Tibial nerve (tissue), 4 donors: ENCODE results near the gene DAB1. TPM values are rescaled to one million over a fixed set of nuclear protein-coding genes. Genes with fewer than 3 reads are reported as not detected.
"Not testable (repeated sequence)": the region's sequence is repeated elsewhere in the genome, so short reads cannot be mapped to it uniquely, and the experiment has no call there.

Source experiments
- DNase-seq, 2 donors: peaks; one replicate each; pipeline ENCODE4 v3.0.0-alpha.2; 2019; ENCODE audit warnings: low spot score in 2 of 2
- H3K27ac ChIP-seq, 4 donors: fragments of 200-600 bp; sonication (generic) in 3 of 4; one replicate each; pipeline ENCODE4 v1.5.1; 2017 to 2019; ENCODE audit warnings: mild to moderate bottlenecking in 1 of 4
- H3K27me3 ChIP-seq, 2 donors: fragments of 200-600 bp; sonication (generic) in 1 of 2; one replicate each; pipeline versions ENCODE4 v1.5.1 to v1.6.0; 2017 to 2019
- H3K36me3 ChIP-seq, 3 donors: fragments of 200-600 bp; sonication (generic); one replicate each; pipeline ENCODE4 v1.5.1; 2018 to 2019
- H3K4me1 ChIP-seq, 4 donors: fragments of 200-600 bp; sonication (generic) in 3 of 4; one replicate each; pipeline ENCODE4 v1.5.1; 2017 to 2019
- H3K4me3 ChIP-seq, 4 donors: fragments of 200-600 bp; sonication (generic) in 3 of 4; one replicate each; pipeline ENCODE4 v1.5.1; 2017 to 2019; ENCODE audit warnings: mild to moderate bottlenecking in 1 of 4, moderate library complexity in 1 of 4
- H3K9me3 ChIP-seq, 4 donors: fragments of 200-600 bp; sonication (generic) in 3 of 4; one replicate each; pipeline ENCODE4 v1.5.1; 2017 to 2019
- EP300 ChIP-seq, 2 donors: sonication (generic); formaldehyde crosslinking; IDR thresholded peaks; one replicate each; pipeline ENCODE4 v1.6.1; 2017; ENCODE audit warnings: antibody characterized with exemption in 2 of 2, mild to moderate bottlenecking in 1 of 2
- POLR2A ChIP-seq, 2 donors: fragments of 450-650 bp; IDR thresholded peaks; one replicate each; pipeline ENCODE4 v1.6.1; 2017; ENCODE audit warnings: antibody characterized with exemption in 2 of 2, mild to moderate bottlenecking in 2 of 2, moderate library complexity in 2 of 2
- WGBS, 2 donors: methylation state at CpG; one replicate each; pipeline ENCODE4 v1.1.5; 2018; 5-methylcytosine and 5-hydroxymethylcytosine counted together
- total RNA-seq, 4 donors: library from RNA; depleted of rRNA; stranded (reverse); fragments of >200 nt; gene quantifications; one replicate each; pipeline ENCODE4 v1.1.0, GENCODE V29; 2016
- TF ChIP-seq, protein P1 (sequence below), 5 experiments: fragments of 200-600 bp in 3 of 5; fragments of 450-650 bp in 2 of 5; sonication (generic) in 3 of 5; IDR thresholded peaks; one replicate each; pipeline ENCODE4 v1.5.1; 2016 to 2019; ENCODE audit warnings: antibody characterized with exemption in 5 of 5, mild to moderate bottlenecking in 3 of 5, moderate library complexity in 2 of 5

DAB1 gene
- total RNA-seq, 4 donors from 2014 or later = 4.0 to 8.3 (median 4.4) TPM

- Histone ChIP-seq H3K27me3 (no peaks in the 10 kb centered on the region), H3K4me3 (no peak overlapping the region), H3K36me3 (no peaks in the 10 kb centered on the region), H3K4me1 (no peaks in the 10 kb centered on the region), H3K9me3 (no peaks in the 10 kb centered on the region), H3K27ac (no peak overlapping the region)
- no peak for DNase-seq
- TF ChIP-seq, protein P1, sequence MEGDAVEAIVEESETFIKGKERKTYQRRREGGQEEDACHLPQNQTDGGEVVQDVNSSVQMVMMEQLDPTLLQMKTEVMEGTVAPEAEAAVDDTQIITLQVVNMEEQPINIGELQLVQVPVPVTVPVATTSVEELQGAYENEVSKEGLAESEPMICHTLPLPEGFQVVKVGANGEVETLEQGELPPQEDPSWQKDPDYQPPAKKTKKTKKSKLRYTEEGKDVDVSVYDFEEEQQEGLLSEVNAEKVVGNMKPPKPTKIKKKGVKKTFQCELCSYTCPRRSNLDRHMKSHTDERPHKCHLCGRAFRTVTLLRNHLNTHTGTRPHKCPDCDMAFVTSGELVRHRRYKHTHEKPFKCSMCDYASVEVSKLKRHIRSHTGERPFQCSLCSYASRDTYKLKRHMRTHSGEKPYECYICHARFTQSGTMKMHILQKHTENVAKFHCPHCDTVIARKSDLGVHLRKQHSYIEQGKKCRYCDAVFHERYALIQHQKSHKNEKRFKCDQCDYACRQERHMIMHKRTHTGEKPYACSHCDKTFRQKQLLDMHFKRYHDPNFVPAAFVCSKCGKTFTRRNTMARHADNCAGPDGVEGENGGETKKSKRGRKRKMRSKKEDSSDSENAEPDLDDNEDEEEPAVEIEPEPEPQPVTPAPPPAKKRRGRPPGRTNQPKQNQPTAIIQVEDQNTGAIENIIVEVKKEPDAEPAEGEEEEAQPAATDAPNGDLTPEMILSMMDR (IDR thresholded peaks at IDR 0.05) = no peak
- no peak for TF ChIP-seq EP300 (IDR thresholded peaks at IDR 0.05)
- no peak for TF ChIP-seq POLR2A (IDR thresholded peaks at IDR 0.05)
- 72 to 79% methylated on average over 3 of the region's 3 CpGs for WGBS, 2 donors
These were observed 201.1 kb downstream of the DAB1 start for GRCh38 chr1:57222801-57223200.

DNA sequence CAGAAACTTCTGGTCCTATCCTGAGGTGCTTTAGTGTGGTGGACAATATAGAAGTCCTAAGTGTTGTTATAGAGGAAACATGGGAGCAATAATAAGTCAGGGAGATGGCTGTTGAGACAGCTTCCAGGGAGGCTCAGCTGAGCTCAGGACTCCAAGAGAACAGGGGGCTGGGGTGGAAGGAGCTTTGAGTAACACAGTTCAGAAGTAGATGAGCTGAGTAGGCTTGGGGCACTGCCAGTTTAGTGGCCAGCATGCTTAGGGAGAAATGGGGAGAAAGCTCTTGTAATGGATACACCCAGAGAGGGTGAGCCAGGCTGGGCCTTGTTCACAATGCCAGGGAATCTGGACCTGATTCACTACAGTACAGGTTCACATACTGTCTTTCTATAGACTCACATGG is 201.6 kb downstream of the DAB1 start:
- DNase-seq = no peak
- TF ChIP-seq, protein P1 (IDR thresholded peaks at IDR 0.05) = no peak
- Histone ChIP-seq H3K4me3 (no peak overlapping the region), H3K4me1 (no peaks in the 10 kb centered on the region), H3K9me3 (no peaks in the 10 kb centered on the region), H3K36me3 (no peaks in the 10 kb centered on the region), H3K27ac (no peak overlapping the region), H3K27me3 (no peaks in the 10 kb centered on the region)

GRCh38 chr1:57220905-57221304 is 203.0 kb downstream of the DAB1 start:
- not testable (repeated sequence) for DNase-seq, H3K36me3 ChIP-seq, H3K9me3 ChIP-seq, H3K27ac ChIP-seq, H3K4me1 ChIP-seq, H3K4me3 ChIP-seq, H3K27me3 ChIP-seq
- 82 to 94% methylated on average over 1 to 2 of the region's 2 CpGs for WGBS, 2 donors

DNA sequence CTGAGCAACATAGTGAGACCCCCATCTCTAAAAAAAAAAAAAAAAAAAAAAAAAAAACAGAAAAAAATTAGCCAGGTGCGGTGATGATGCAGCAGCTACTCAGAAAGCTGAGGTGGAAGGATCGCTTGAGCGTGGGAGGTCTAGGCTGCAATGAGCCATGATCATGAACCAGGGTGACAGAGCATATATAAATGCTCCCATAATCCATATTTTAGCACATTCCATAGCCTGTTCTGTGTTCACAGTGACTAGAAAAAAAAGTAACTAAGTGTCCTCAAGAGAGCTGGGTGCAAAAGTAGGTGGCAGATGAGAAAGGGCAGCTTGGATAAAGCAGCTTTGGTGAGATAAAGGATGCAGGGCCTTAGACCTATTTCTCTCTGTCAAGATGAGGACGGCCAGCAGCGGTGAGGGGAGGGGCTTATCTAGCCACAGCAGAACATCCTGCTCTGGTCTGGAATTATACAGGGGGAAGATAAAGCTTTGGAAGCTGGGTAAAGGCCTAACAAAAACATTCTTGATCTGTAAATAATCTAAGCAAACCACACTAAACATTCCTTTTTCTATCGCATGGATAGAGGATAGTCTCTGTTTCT is 205.3 kb downstream of the DAB1 start:
- H3K4me1 ChIP-seq = peaks cover 0 to 3% (median 0%) of the 10 kb centered on the region in 4 donors

DNA sequence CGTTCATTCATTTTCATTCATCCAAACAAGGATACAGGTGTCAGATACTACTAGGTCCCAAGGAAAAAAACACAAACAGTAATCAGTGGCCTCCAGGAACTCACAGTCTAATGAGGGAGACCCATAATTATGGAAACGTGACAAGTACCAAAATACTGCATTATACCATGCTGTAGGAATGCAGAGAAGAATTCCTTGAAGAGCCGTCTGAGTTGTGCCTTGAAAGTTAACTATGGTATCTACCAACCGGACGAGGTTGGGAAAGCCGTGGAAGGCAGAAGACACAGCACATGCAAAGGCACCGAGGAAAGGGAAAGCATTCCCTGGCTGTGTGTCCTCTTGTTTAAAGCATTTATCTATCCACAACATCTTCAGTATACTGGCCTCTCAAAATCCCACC is 206.0 kb downstream of the DAB1 start:
- Histone ChIP-seq H3K27me3 (no peaks in the 10 kb centered on the region), H3K9me3 (no peaks in the 10 kb centered on the region), H3K4me3 (no peak overlapping the region), H3K4me1 (peaks cover 0 to 3% (median 0%) of the 10 kb centered on the region in 4 donors), H3K27ac (no peak overlapping the region), H3K36me3 (no peaks in the 10 kb centered on the region)
- TF ChIP-seq, protein P1 (IDR thresholded peaks at IDR 0.05) = no peak
- TF ChIP-seq POLR2A (IDR thresholded peaks at IDR 0.05) (no peak), EP300 (IDR thresholded peaks at IDR 0.05) (no peak)
- WGBS, 2 donors = 81 to 89% methylated on average over 7 of the region's 7 CpGs
- no peak for DNase-seq

More for the DNA sequence above, 205.3 kb downstream of the DAB1 start:
- Histone ChIP-seq H3K36me3 (no peaks in the 10 kb centered on the region), H3K27ac (no peak overlapping the region), H3K27me3 (no peaks in the 10 kb centered on the region), H3K4me3 (no peak overlapping the region), H3K9me3 (no peaks in the 10 kb centered on the region)
- WGBS, 2 donors = 69 to 75% methylated on average over 6 of the region's 6 CpGs
- no peak for DNase-seq
- TF ChIP-seq EP300 (IDR thresholded peaks at IDR 0.05) (no peak), POLR2A (IDR thresholded peaks at IDR 0.05) (no peak)
- TF ChIP-seq, protein P1 (IDR thresholded peaks at IDR 0.05) = no peak
